ENCODE data around the gene NDUFAF3.

NDUFAF3 gene

GRCh38 chr3:49054344-49054862 lies 32.5 kb downstream of the NDUFAF3 start:
- TF ChIP-seq CTCF (IDR thresholded peaks at IDR 0.05; ENCODE audit: borderline replicate concordance, control extremely low read depth, extremely low read depth, insufficient read depth, missing control alignments), result no peak
- DNase-seq (ENCODE audit: low spot score), result no peak
- in situ Hi-C loops (cut with MboI; ENCODE audit: low sequenced_read_pairs, unreplicated experiment), result no loop called here

- in situ Hi-C loops (cut with MboI; ENCODE audit: low sequenced_read_pairs, unreplicated experiment), result no loop called here
- TF ChIP-seq CTCF (IDR thresholded peaks at IDR 0.05; ENCODE audit: borderline replicate concordance, control extremely low read depth, extremely low read depth, insufficient read depth, missing control alignments), result no peak
- DNase-seq (ENCODE audit: low spot score), result no peak
Observed at GRCh38 chr3:49057268-49057667, 35.3 kb downstream of the NDUFAF3 start.

GRCh38 chr3:49058011-49058410 lies 36.1 kb downstream of the NDUFAF3 start:
- no peak for TF ChIP-seq CTCF (IDR thresholded peaks at IDR 0.05; ENCODE audit: borderline replicate concordance, control extremely low read depth, extremely low read depth, insufficient read depth, missing control alignments)
- in situ Hi-C loops (cut with MboI; ENCODE audit: low sequenced_read_pairs, unreplicated experiment), result no loop called here
- no peak for DNase-seq (ENCODE audit: low spot score)
